ENCODE results near the gene TOX2. TPM values are rescaled to one million over a fixed set of nuclear protein-coding genes. Genes with fewer than 3 reads are reported as not detected.

The TOX2 gene
- total RNA-seq, 1 donor from 2014 or later: 4.7 TPM

DNA sequence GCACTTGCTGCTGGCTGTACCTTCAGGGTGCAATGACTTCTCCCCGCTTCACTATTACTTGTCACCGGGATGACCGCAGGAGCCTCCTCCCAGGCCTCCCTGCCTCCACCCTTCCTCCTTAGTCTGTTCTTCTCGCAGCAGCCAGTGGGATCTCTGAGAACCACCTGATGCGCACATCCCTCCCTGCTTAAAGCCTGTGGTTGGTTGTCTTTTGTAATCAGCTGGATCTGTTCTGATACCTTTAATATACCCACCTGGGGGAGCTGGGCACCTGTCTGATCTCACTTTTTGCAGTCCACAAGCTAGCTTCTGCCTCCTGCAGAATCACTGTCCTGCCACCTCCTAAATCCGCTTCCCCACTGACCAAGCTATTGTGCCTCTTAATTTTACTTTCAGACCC is 34.6 kb downstream of the TOX2 start:
- no peak overlapping the region for H3K27ac Mint-ChIP-seq
- DNase-seq (ENCODE audit: extremely low spot score, unreplicated experiment): no peak

DNA sequence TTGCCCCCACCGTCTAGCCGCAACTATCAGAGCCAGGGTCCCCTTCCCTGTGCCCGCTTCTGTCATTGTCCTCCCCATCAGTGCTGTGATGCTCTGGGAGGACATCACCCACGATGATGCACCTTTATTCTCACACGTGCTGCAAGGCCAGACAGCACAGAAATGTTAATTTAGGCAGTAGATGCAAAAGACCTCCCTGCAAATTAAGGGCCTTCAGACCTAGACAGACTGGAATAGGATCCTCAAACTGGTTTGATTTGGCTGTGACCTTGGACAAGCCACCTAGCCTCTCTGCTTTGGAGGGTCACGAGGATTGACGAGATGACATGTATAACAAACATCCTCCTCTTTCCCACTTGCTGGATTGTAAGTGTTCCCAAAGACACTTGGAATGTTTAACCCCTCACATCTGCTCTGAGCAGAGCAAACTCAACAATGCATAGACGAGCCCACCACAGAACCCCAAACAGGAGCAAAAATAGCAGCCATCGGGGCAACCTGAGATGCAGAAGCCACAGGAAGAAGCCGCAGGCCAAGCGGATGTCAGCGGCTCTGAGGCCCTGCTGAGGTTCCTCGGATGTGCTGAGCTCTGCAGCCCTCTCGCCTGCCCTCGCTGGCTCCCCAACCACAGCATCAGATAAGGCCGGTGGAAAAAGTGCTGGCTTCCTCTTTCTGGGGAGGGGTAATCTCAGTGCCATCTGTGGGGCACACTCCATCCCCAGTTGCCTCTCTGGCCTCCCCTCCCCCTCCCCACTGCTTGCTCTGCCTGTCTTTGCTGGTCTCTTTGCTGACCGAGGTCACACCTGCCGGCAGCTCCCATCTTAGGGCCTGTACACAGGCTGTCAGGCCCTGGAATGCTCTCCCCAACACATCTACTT is 35.3 kb downstream of the TOX2 start:
- no peaks in the 10 kb centered on the region for H3K9me3 Mint-ChIP-seq
- H3K27ac Mint-ChIP-seq: no peak overlapping the region
- peaks cover 8% of the 10 kb centered on the region for H3K4me1 Mint-ChIP-seq (ENCODE audit: unreplicated experiment)
- TF ChIP-seq, protein P1, sequence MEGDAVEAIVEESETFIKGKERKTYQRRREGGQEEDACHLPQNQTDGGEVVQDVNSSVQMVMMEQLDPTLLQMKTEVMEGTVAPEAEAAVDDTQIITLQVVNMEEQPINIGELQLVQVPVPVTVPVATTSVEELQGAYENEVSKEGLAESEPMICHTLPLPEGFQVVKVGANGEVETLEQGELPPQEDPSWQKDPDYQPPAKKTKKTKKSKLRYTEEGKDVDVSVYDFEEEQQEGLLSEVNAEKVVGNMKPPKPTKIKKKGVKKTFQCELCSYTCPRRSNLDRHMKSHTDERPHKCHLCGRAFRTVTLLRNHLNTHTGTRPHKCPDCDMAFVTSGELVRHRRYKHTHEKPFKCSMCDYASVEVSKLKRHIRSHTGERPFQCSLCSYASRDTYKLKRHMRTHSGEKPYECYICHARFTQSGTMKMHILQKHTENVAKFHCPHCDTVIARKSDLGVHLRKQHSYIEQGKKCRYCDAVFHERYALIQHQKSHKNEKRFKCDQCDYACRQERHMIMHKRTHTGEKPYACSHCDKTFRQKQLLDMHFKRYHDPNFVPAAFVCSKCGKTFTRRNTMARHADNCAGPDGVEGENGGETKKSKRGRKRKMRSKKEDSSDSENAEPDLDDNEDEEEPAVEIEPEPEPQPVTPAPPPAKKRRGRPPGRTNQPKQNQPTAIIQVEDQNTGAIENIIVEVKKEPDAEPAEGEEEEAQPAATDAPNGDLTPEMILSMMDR (conservative IDR thresholded peaks at IDR 0.05): no peak
- peaks cover 18% of the 10 kb centered on the region for H3K27me3 Mint-ChIP-seq
- H3K4me3 Mint-ChIP-seq: no peak overlapping the region
- no peaks in the 10 kb centered on the region for H3K36me3 Mint-ChIP-seq
- DNase-seq (ENCODE audit: extremely low spot score, unreplicated experiment): no peak

More for the DNA sequence above, 34.6 kb downstream of the TOX2 start:
- peaks cover 5% of the 10 kb centered on the region for H3K4me1 Mint-ChIP-seq (ENCODE audit: unreplicated experiment)
- H3K4me3 Mint-ChIP-seq: no peak overlapping the region
- TF ChIP-seq, protein P1 (conservative IDR thresholded peaks at IDR 0.05): no peak
- no peaks in the 10 kb centered on the region for H3K9me3 Mint-ChIP-seq
- peaks cover 18% of the 10 kb centered on the region for H3K27me3 Mint-ChIP-seq
- H3K36me3 Mint-ChIP-seq: no peaks in the 10 kb centered on the region

DNA sequence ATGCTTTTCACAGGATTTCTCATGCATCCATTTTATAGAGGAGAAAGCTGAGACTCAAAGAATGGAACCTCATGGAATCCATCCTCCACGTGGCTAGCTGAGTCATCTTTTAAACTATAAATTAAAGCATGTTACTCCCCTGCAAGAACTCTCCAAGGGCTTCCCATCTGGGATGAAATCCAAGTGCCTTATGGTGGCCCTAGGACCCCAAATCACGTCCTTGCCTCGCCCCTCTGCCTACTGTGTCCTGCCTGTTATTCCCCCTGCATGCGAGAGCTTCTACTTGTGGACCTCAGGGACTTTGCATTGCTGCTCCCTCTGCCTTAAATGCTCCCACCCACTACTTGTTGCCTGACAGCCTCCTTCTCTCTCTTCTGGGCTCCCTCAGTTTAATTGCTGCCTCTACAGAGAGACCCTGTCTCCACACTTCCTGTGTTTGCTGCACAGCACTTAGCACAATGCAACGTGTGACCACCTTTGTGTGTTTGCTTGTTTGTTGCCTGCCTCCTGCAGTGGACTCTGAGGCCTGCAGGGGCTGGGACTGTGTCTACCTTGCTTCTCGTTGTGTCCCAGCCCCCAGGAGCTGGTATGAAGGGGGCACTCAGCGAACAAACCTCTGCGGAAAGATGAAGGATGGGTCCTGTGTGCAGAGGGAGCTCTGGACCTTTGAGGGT is 39.4 kb downstream of the TOX2 start:
- no peaks in the 10 kb centered on the region for H3K36me3 Mint-ChIP-seq
- no peak overlapping the region for H3K4me3 Mint-ChIP-seq
- no peak overlapping the region for H3K27ac Mint-ChIP-seq
- peaks cover 15% of the 10 kb centered on the region for H3K4me1 Mint-ChIP-seq (ENCODE audit: unreplicated experiment)
- peaks cover 24% of the 10 kb centered on the region for H3K27me3 Mint-ChIP-seq
- no peak for DNase-seq (ENCODE audit: extremely low spot score, unreplicated experiment)
- TF ChIP-seq, protein P1 (conservative IDR thresholded peaks at IDR 0.05): no peak
- no peaks in the 10 kb centered on the region for H3K9me3 Mint-ChIP-seq

DNA sequence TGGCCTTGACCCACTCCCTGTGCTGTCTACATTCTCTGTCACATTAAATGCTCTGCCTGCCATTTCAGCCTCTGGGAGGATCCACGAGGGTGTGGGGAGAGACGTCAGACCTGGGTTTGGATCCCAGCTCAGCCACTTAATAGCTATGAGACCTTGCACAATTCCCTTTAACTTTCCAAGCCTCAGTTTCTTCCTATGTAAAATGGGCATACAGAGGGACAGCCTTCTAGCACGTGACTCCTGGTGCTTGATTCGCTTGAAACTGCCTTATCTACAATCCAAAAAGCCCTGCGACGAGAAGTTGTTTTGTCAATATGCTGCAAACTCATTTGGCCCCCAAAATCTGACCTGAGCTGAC is 40.0 kb downstream of the TOX2 start:
- TF ChIP-seq, protein P1 (conservative IDR thresholded peaks at IDR 0.05): no peak
- H3K4me3 Mint-ChIP-seq: no peak overlapping the region
- peaks cover 21% of the 10 kb centered on the region for H3K4me1 Mint-ChIP-seq (ENCODE audit: unreplicated experiment)
- H3K27ac Mint-ChIP-seq: no peak overlapping the region
- no peak for DNase-seq (ENCODE audit: extremely low spot score, unreplicated experiment)
- H3K9me3 Mint-ChIP-seq: no peaks in the 10 kb centered on the region
- no peaks in the 10 kb centered on the region for H3K36me3 Mint-ChIP-seq
- peaks cover 27% of the 10 kb centered on the region for H3K27me3 Mint-ChIP-seq

DNA sequence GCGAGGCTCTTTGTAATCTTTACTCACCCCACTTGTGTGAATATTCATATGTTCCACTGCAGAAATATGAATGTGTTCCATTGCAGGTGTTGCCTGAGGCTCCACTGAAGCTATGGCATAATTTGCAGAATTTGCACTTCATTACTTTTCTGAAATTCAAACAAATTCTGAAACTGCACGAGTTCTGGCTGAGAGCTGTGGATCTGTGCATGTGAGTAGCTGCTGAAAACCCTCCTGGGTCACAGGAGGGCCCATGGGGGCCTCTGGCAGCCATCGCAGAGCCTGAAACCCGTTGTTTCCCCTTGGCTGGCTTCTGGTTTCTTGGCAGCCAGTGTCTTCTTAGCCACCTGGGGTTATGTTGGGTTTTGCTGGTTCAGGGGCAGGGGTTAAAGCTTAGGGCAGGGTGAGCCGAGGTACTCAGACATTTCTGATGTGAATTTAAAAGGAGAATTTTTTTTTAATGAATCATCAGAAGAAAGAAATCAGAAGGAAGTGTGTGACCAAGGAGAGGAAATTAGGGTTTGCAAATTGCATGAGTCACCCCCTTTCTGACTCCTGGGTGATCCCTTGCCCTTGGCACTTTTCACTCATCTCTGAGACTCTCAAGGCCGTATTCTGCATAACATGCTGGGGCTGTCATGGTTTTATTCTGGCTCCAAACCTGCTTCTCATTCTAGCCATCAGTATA is 40.6 kb downstream of the TOX2 start:
- Mint-ChIP-seq H3K27ac (no peak overlapping the region), H3K36me3 (no peaks in the 10 kb centered on the region), H3K4me3 (no peak overlapping the region), H3K4me1 (ENCODE audit: unreplicated experiment) (peaks cover 21% of the 10 kb centered on the region), H3K27me3 (peaks cover 27% of the 10 kb centered on the region), H3K9me3 (no peaks in the 10 kb centered on the region)
- DNase-seq (ENCODE audit: extremely low spot score, unreplicated experiment): no peak
- TF ChIP-seq, protein P1 (conservative IDR thresholded peaks at IDR 0.05): no peak
